ENCODE results near the gene CARMIL1.

DNA sequence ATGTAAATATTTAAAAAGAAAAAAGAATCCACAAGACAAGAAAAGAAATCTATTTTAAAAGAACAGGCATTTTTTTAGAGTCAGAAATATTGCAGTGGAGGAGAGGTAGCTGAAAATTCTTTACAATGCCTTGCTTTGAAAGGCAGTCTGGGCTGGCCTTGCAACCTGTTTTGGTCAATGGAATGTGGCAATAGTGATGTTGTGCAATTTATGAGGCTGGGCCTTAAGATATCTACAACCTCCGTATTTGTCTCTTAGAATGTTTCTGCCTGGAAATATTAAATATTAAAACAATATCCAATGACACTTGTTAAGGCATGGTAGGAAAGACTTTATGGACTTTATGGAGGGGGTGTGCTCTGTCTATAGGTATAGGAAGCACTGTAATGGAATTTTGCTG lies 358.0 kb downstream of the CARMIL1 start:
- TF ChIP-seq FOSL1 (IDR thresholded peaks at IDR 0.05; ENCODE audit: insufficient read depth, low read depth, low read length) (no peak), CREB1 (IDR thresholded peaks at IDR 0.05) (no peak), SP1 (IDR thresholded peaks at IDR 0.05; ENCODE audit: low read depth, low read length) (no peak)
- TF ChIP-seq, protein P1, sequence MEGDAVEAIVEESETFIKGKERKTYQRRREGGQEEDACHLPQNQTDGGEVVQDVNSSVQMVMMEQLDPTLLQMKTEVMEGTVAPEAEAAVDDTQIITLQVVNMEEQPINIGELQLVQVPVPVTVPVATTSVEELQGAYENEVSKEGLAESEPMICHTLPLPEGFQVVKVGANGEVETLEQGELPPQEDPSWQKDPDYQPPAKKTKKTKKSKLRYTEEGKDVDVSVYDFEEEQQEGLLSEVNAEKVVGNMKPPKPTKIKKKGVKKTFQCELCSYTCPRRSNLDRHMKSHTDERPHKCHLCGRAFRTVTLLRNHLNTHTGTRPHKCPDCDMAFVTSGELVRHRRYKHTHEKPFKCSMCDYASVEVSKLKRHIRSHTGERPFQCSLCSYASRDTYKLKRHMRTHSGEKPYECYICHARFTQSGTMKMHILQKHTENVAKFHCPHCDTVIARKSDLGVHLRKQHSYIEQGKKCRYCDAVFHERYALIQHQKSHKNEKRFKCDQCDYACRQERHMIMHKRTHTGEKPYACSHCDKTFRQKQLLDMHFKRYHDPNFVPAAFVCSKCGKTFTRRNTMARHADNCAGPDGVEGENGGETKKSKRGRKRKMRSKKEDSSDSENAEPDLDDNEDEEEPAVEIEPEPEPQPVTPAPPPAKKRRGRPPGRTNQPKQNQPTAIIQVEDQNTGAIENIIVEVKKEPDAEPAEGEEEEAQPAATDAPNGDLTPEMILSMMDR (IDR thresholded peaks at IDR 0.05; ENCODE audit: control extremely low read depth in 1 of 3, insufficient read depth in 1 of 3, low read depth in 1 of 3, low read length in 3 of 3), result no peak

Data from H1 (cell line).